ENCODE results near the gene TNRC6A. TPM values are rescaled to one million over a fixed set of nuclear protein-coding genes. Genes with fewer than 3 reads are reported as not detected.

The TNRC6A gene
- total RNA-seq, 1 donor from 2014 or later, result 17.5 TPM

- Histone ChIP-seq H3K36me3 (ENCODE audit: control insufficient read depth, insufficient read depth, low read length) (no peaks in the 10 kb centered on the region), H3K4me3 (ENCODE audit: low read depth, low read length) (no peak overlapping the region), H3K27me3 (ENCODE audit: control insufficient read depth, insufficient read depth, low read length) (no peaks in the 10 kb centered on the region)
- TF ChIP-seq CTCF (IDR thresholded peaks at IDR 0.05; ENCODE audit: insufficient read depth, low read length, poor library complexity, severe bottlenecking), result no peak
- no peak for DNase-seq (ENCODE audit: low read depth)
Observed at GRCh38 chr16:24753437-24753836, 24.0 kb downstream of the TNRC6A start.

GRCh38 chr16:24754543-24754942 is 25.1 kb downstream of the TNRC6A start:
- Histone ChIP-seq H3K4me3 (ENCODE audit: low read depth, low read length) (no peak overlapping the region), H3K36me3 (ENCODE audit: control insufficient read depth, insufficient read depth, low read length) (no peaks in the 10 kb centered on the region), H3K27me3 (ENCODE audit: control insufficient read depth, insufficient read depth, low read length) (no peaks in the 10 kb centered on the region)
- TF ChIP-seq CTCF (IDR thresholded peaks at IDR 0.05; ENCODE audit: insufficient read depth, low read length, poor library complexity, severe bottlenecking), result no peak
- no peak for DNase-seq (ENCODE audit: low read depth)

GRCh38 chr16:24755201-24755874 is 25.9 kb downstream of the TNRC6A start:
- no peak overlapping the region for H3K4me3 ChIP-seq (ENCODE audit: low read depth, low read length)
- no peak for TF ChIP-seq CTCF (IDR thresholded peaks at IDR 0.05; ENCODE audit: insufficient read depth, low read length, poor library complexity, severe bottlenecking)
- H3K36me3 ChIP-seq (ENCODE audit: control insufficient read depth, insufficient read depth, low read length), result no peaks in the 10 kb centered on the region
- DNase-seq (ENCODE audit: low read depth), result no peak
- H3K27me3 ChIP-seq (ENCODE audit: control insufficient read depth, insufficient read depth, low read length), result no peaks in the 10 kb centered on the region

DNA sequence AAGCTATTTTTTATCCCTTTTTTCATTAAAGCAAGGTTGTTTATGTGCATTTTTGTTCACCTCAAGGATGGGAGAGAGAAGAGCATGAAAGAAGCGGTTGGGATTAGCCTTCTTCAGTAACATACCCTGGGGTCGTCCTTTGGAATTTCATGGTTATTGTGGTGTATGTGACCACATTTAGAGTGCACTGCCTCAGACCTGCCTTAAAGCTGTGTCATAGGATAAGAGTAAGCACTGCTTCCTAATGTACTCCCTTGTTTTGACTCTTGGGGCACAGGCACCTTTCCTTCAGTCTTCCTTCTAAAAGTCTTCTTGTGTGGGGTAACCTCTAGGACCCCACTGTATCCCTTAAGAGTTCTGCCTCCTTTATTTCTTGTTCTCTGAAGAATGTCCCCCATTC is 28.9 kb downstream of the TNRC6A start:
- H3K4me3 ChIP-seq (ENCODE audit: low read depth, low read length), result no peak overlapping the region
- TF ChIP-seq CTCF (IDR thresholded peaks at IDR 0.05; ENCODE audit: insufficient read depth, low read length, poor library complexity, severe bottlenecking), result no peak

GRCh38 chr16:24759006-24759405 is 29.6 kb downstream of the TNRC6A start:
- H3K36me3 ChIP-seq (ENCODE audit: control insufficient read depth, insufficient read depth, low read length), result no peaks in the 10 kb centered on the region
- H3K27me3 ChIP-seq (ENCODE audit: control insufficient read depth, insufficient read depth, low read length), result no peaks in the 10 kb centered on the region
- no peak for DNase-seq (ENCODE audit: low read depth)
- H3K4me3 ChIP-seq (ENCODE audit: low read depth, low read length), result no peak overlapping the region
- TF ChIP-seq CTCF (IDR thresholded peaks at IDR 0.05; ENCODE audit: insufficient read depth, low read length, poor library complexity, severe bottlenecking), result no peak

More for the DNA sequence above, 28.9 kb downstream of the TNRC6A start:
- Histone ChIP-seq H3K27me3 (ENCODE audit: control insufficient read depth, insufficient read depth, low read length) (no peaks in the 10 kb centered on the region), H3K36me3 (ENCODE audit: control insufficient read depth, insufficient read depth, low read length) (no peaks in the 10 kb centered on the region)
- no peak for DNase-seq (ENCODE audit: low read depth)

DNA sequence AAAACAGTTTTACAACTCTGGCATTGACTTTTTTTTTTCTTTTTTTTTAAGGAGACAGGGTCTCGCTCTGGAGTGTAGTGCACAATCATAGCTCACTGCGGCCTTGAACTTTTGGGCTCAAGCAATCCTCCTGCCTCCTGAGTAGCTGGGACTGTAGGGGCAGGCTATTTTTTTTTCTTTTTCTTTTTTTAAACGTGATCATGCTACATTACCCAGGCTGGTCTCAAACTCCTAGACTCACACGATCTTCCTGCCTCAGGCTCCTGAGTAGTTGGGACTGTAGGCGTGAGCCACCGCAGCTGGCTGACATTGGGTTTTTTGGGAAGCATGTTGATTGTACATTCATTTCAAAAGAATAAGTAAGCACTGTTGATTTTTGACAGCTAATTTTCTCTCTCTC is 32.1 kb downstream of the TNRC6A start:
- H3K36me3 ChIP-seq (ENCODE audit: control insufficient read depth, insufficient read depth, low read length), result no peaks in the 10 kb centered on the region
- DNase-seq (ENCODE audit: low read depth), result no peak
- no peak overlapping the region for H3K4me3 ChIP-seq (ENCODE audit: low read depth, low read length)
- no peak for TF ChIP-seq CTCF (IDR thresholded peaks at IDR 0.05; ENCODE audit: insufficient read depth, low read length, poor library complexity, severe bottlenecking)
- H3K27me3 ChIP-seq (ENCODE audit: control insufficient read depth, insufficient read depth, low read length), result no peaks in the 10 kb centered on the region
